GM20000 (cell line): ENCODE measurements around the gene GRIA2.
"Not testable (repeated sequence)": the region's sequence is repeated elsewhere in the genome, so short reads cannot be mapped to it uniquely, and the experiment has no call there.

ENCODE experiments used
- DNase-seq: peaks from one replicate; pipeline ENCODE4 v3.0.0; 2012; ENCODE audit warnings: low spot score
- CTCF ChIP-seq: IDR thresholded peaks from 2 replicates; pipeline ENCODE4 v1.5.1; 2012; ENCODE audit warnings: mild to moderate bottlenecking, control low read depth; ENCODE audit errors: extremely low read depth, missing control alignments

Gene GRIA2

GRCh38 chr4:157226035-157226434, 5.5 kb downstream of the GRIA2 start:
- DNase-seq, result no peak
- TF ChIP-seq CTCF, result no peak

- no peak for DNase-seq
- no peak for TF ChIP-seq CTCF
Observed at GRCh38 chr4:157226601-157227000, 6.1 kb downstream of the GRIA2 start.

GRCh38 chr4:157231525-157231924, 11.0 kb downstream of the GRIA2 start:
- DNase-seq, result no peak
- no peak for TF ChIP-seq CTCF

- TF ChIP-seq CTCF, result no peak
- no peak for DNase-seq
Observed at GRCh38 chr4:157242871-157243270, 22.3 kb downstream of the GRIA2 start.

- DNase-seq, result no peak
- no peak for TF ChIP-seq CTCF
Observed at GRCh38 chr4:157244348-157244747, 23.8 kb downstream of the GRIA2 start.

- DNase-seq, result no peak
- TF ChIP-seq CTCF, result no peak
Observed at GRCh38 chr4:157245351-157245750, 24.8 kb downstream of the GRIA2 start.

GRCh38 chr4:157246964-157247363, 26.4 kb downstream of the GRIA2 start:
- no peak for DNase-seq
- no peak for TF ChIP-seq CTCF

GRCh38 chr4:157258165-157258564, 37.6 kb downstream of the GRIA2 start:
- DNase-seq, result not testable (repeated sequence)
